HEK293 (cell line): ENCODE measurements around the gene ADAMTS2.

Experiments
- CTCF ChIP-seq: fragments of 450-650 bp; formaldehyde crosslinking; IDR thresholded peaks from 2 replicates; pipeline ENCODE4 v1.5.1; 2016; ENCODE audit warnings: missing biosample characterization, missing genetic modification characterization
- GLI2 ChIP-seq: fragments of 450-650 bp; formaldehyde crosslinking; IDR thresholded peaks from 2 replicates; pipeline ENCODE4; 2017; ENCODE audit warnings: missing biosample characterization, missing genetic modification characterization, low read depth, borderline replicate concordance
- KLF16 ChIP-seq: fragments of 450-650 bp; formaldehyde crosslinking; IDR thresholded peaks from 2 replicates; pipeline ENCODE4 v1.5.1; 2017; ENCODE audit warnings: missing biosample characterization, missing genetic modification characterization
- ZNF132 ChIP-seq: fragments of 450-650 bp; formaldehyde crosslinking; IDR thresholded peaks from 2 replicates; pipeline ENCODE4 v1.5.1; 2017; ENCODE audit warnings: missing biosample characterization, missing genetic modification characterization, borderline replicate concordance
- ZNF133 ChIP-seq: fragments of 450-650 bp; formaldehyde crosslinking; IDR thresholded peaks from 2 replicates; pipeline ENCODE4 v1.5.1; 2016; ENCODE audit warnings: missing biosample characterization, missing genetic modification characterization
- ZNF19 ChIP-seq: fragments of 450-650 bp; formaldehyde crosslinking; IDR thresholded peaks from 2 replicates; pipeline ENCODE4; 2016; ENCODE audit warnings: missing biosample characterization, missing genetic modification characterization, low read depth
- ZNF211 ChIP-seq: fragments of 450-650 bp; formaldehyde crosslinking; IDR thresholded peaks from 2 replicates; pipeline ENCODE4 v1.5.1; 2016; ENCODE audit warnings: low read depth, missing biosample characterization, missing genetic modification characterization
- ZNF549 ChIP-seq: fragments of 450-650 bp; IDR thresholded peaks from 2 replicates; pipeline ENCODE4 v1.5.1; 2018; ENCODE audit warnings: missing biosample characterization, missing genetic modification characterization, mild to moderate bottlenecking, inconsistent platforms, moderate library complexity
- ZNF639 ChIP-seq: fragments of 450-650 bp; formaldehyde crosslinking; IDR thresholded peaks from 2 replicates; pipeline ENCODE4 v1.5.1; 2016; ENCODE audit warnings: missing biosample characterization, missing genetic modification characterization
- ZNF660 ChIP-seq: fragments of 450-650 bp; IDR thresholded peaks from 2 replicates; pipeline ENCODE4 v1.5.1; 2018; ENCODE audit warnings: missing biosample characterization, mild to moderate bottlenecking, missing genetic modification characterization

GRCh38 chr5:179232091-179232735 lies 113.0 kb downstream of the ADAMTS2 start:
- TF ChIP-seq ZNF211 (tag by site-specific recombination) (no peak), ZNF19 (tag by site-specific recombination) (no peak), ZNF133 (no peak), ZNF660 (no peak), ZNF549 (no peak), CTCF (tag by site-specific recombination) (no peak), ZNF132 (tag by site-specific recombination) (no peak), ZNF639 (tag by site-specific recombination) (no peak), GLI2 (no peak), KLF16 (tag by site-specific recombination) (no peak)
